Inferior parietal cortex (tissue), 1 donor: ENCODE data around the gene PUS7L.
"Not testable (repeated sequence)": the region's sequence is repeated elsewhere in the genome, so short reads cannot be mapped to it uniquely, and the experiment has no call there.

Experiments
- DNase-seq: peaks from one replicate; pipeline ENCODE4 v3.0.0-alpha.2; 2016; ENCODE audit errors: extremely low spot score

Gene PUS7L

GRCh38 chr12:43758728-43759563 is at the start of gene PUS7L, which contains the start of gene IRAK4:
PUS7L (minus strand) TSS chr12:43758790; CDS start chr12:43755245, 3,545 bp downstream.
IRAK4 (plus strand) TSS chr12:43758951; CDS start chr12:43768112, 9,161 bp downstream.
- peak; percentile 97 for DNase-seq

DNA sequence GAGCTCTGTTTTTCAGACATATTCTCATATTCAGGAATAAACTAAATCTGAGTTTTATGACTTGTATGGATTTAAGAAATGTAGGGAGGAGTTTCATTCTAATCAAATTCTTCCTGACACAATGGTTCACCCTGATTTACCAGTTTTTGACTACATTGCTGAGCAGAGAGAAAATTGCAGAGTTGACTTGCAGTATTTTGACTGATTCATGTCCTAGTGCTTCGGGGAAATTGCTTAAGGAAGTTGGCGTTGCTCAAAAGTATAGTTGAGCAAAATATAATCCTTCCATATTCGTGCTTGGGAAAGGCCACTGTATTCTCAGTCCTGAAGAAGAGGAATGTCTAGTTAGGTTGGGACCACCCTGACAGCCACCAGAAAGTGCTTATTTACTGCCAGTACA is 48.8 kb upstream of the PUS7L start:
- DNase-seq, result no peak

DNA sequence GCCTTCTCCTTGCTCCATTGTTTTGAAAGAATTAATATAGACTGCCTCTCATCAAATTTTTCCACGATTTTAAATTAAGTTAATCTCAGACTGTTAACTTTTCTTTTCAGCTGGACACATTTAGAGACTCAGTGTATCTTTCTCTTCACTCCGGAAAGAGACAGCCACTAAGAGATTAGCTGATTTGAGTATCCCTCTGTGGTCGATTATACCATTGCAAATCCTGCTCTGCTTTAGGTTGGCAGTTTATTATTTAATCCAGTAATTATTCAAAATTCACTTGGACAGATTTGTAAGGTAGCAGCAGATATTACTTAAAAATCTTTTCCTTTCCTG is 48.1 kb upstream of the PUS7L start:
- no peak for DNase-seq

DNA sequence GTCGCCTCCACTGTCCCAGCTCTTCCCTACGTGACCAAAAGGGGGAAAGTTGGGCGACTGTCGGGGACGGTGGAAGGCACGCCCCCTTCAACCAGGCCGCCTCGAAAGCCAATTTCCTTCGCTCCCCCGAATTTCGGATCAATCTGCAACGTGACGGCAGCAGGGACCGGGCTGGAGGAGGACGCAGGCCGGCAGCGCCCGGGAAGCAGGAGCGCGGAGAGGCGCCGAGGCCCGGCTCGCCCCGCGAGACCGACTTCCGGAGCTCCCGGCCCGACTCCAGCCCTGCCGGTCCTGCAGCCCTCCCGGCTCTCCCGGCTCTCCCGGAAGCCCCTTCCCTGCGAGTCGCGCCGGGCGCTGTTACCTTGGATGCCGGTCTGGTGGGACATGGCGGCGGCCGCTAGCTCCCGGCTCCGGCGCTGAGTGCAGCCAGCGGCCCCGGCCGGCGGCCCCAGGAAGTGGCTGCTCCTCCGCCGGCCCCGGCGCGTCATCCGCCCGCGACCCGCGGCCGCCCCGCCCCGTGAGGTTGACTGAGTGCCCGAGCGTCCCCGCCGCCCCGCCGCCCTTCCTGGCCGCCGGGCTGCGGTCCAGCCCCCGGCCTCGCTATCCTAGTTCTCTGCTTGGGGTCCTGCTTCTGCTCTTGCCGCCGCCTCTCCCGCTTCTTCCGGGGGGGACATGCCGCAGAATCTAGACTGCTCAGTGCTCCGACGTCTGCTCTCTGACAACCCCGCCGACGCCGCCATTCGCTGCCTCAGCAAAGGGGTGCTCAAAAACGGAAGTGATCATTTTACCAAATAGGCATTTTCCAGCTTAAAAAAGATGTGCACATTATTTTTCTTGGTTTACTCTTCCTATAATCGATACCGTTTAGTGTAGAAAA is 47.5 kb upstream of the PUS7L start, which contains the start of gene TWF1:
Gene TWF1, minus strand, starts transcription at position 458 of the 877 bp plus-strand sequence. Its CDS starts 72 bp downstream, at position 386.
- peak; percentile 77 for DNase-seq

DNA sequence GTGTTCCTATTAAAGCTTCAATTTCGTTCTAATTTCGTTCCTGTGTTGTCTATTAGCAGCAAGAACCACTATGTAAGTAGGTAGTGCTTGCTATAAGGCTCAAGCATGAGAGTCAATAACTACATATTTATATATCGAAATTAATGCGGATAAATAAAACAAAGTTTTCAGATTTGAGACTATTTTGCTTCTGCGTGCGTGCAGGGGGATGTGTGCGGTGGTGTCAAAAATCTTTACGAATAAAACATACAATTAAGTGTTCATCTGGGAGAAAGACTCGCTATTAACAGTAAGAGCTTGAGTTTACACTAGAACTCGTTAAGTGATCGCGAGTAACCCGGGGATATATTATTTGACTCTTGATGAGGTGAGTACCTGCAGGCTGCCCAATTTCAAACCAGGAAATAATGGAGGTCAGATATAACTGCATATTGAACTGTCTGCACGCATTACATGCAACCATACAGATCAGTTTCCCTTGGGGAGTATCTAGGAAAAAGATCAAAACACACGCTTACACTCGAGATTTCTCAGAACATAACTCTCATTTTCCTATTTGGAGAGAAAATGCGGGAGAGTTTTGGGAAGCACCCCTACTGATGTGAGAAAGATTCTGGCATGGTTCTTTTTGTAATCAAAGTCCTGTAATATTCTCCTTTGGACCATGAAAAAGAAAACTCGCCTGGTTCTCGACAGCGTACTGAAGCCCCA is 46.7 kb upstream of the PUS7L start:
- DNase-seq, result peak; percentile 48

- no peak for DNase-seq
These were observed 39.1 kb upstream of the PUS7L start for GRCh38 chr12:43797561-43798217.

DNA sequence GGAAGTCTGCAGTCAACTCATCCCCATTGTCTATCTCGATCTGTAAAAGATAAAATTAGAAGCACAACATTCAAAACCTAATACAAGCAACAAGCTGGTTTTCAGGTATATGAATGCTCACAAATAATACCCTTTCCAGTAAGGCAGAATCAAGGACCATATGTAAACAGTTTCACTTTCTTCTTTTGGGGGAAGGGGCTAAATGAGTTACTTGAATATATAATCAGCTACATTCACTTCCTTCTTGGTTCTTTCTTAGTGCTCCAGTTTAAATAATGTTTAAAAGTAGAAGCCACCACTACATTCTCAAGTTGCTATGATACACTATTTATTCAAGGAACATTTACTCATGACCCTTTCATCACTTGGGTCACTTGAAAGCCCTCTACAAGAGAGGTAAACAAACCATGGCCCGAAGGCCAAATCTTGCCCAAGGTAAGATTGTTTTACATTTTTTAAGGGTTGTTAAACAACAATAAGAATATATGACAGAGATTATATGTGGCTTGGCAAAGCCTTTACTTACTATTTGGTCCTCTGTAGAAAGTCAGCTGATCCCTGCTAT is 37.2 kb upstream of the PUS7L start:
- no peak for DNase-seq

- no peak for DNase-seq
These were observed 31.4 kb upstream of the PUS7L start for GRCh38 chr12:43789941-43790340.

DNA sequence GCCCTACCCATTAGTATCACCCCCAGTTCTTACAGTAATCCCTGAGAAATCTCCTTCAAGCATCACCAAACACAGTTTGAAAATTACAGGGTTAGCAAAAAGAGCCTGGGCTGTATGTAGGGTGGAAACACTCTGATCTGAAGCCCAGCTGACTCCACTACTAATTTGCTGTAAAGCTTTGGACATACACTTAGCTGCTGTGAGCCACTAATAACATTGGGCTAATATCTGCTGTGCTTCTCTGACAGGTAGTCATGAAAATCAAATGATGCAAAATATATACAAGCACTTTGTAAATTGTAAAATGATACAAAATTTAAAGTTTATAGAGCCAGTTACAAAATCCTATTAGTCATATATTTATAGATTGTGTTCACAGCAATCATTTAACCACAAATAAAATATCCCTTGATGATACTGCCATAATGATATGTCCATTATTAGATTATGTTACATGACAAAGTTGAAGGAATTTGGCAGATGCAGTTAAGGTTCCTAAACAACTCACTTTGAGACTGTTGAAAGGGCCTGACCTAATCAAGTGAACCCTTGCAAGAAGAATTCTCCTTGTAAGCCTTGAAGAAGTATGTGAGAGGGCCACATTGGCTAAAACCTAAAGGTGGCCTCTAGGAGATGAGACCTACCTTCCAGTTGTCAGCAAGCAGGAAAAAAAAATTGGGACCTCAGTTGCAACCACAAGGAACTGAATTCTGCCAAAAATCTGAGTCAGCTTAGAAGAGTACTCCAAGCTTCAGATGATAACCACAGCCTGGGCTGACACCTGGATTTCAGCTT is 28.5 kb upstream of the PUS7L start:
- DNase-seq, result no peak

- peak; percentile 43 for DNase-seq
These were observed 17.9 kb upstream of the PUS7L start for GRCh38 chr12:43776498-43776897.

- DNase-seq, result no peak
These were observed 7.7 kb upstream of the PUS7L start for GRCh38 chr12:43766291-43766690.

- DNase-seq, result no peak
These were observed 5.9 kb upstream of the PUS7L start for GRCh38 chr12:43764528-43764927.

DNA sequence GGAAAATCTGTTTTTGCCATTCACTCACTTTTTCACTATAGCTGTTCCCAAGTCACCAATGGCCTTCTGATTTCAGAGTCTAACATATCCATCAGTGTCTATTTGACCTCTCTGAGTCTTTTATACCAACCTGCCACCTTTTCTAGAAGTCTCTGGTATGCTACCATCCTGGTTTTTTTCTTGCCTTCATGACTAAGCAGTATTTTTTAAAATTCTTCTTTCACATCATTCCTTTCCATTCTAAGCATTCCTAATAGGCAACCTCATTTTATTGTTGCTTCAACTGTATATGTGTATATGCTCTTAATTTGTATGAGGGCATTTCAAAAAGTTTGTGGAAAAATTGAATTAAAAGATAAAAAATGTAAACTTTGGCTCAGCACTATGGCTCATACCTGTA is 5.2 kb upstream of the PUS7L start:
- no peak for DNase-seq

- no peak for DNase-seq
These were observed 4.0 kb upstream of the PUS7L start for GRCh38 chr12:43762596-43762995.

GRCh38 chr12:43761500-43761899 is 2.9 kb upstream of the PUS7L start:
- no peak for DNase-seq

DNA sequence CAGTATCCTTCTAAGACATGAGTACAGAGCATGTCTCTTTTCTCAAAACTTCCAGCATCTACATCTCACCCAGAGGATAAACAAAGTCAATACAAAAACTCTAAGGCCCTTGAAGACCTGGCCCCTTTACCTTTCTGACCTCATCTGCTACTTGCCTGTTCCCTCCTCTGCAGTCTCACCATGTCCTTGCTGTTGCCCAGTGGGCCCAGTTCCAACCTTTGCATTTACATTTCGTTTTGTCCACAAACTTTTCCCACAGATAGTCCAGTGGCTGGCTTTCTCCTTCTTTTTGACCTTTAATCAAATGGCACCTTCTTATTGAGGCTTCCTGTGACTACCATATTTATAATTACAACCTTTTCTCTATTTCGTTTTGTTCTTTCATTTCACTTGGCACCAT is 1.8 kb upstream of the PUS7L start:
- no peak for DNase-seq

- DNase-seq, result peak; percentile 30
These were observed 303 bp downstream of the PUS7L start for GRCh38 chr12:43758247-43758727.

DNA sequence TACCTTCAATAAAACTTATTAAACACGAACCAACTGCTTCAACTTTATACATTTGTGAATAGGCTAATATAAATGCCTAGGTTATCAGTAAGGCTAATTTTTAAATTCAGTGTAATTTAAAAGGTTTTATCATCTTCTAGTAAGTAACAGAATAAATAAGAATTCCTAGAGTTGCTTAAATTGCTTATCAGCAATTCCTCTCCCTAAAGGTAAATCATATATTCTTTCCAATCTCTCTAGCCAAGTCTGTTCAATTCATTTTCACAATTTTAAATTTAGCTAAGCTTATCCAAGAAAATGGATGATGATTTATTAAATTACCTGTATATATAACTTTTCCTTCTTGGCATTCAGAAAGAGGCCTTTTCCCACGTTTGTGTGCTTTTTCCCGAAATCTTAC is 4.6 kb downstream of the PUS7L start:
- no peak for DNase-seq

GRCh38 chr12:43751360-43751759 is 7.2 kb downstream of the PUS7L start:
- not testable (repeated sequence) for DNase-seq

- DNase-seq, result no peak
These were observed 7.8 kb downstream of the PUS7L start for GRCh38 chr12:43750814-43751213.
